ENCODE data around the gene MRGPRX4. TPM values are rescaled to one million over a fixed set of nuclear protein-coding genes. Genes with fewer than 3 reads are reported as not detected.

The MRGPRX4 gene
- total and polyA plus RNA-seq, 10 donors = not detected

DNA sequence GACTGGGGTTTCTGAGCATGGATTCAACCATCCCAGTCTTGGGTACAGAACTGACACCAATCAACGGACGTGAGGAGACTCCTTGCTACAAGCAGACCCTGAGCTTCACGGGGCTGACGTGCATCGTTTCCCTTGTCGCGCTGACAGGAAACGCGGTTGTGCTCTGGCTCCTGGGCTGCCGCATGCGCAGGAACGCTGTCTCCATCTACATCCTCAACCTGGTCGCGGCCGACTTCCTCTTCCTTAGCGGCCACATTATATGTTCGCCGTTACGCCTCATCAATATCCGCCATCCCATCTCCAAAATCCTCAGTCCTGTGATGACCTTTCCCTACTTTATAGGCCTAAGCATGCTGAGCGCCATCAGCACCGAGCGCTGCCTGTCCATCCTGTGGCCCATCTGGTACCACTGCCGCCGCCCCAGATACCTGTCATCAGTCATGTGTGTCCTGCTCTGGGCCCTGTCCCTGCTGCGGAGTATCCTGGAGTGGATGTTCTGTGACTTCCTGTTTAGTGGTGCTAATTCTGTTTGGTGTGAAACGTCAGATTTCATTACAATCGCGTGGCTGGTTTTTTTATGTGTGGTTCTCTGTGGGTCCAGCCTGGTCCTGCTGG is 35.3 kb upstream of the MRGPRX4 start:
- Histone ChIP-seq H3K4me3 (no peak overlapping the region), H3K36me3 (no peaks in the 10 kb centered on the region), H3K27ac (no peak overlapping the region), H3K9me3 (no peaks in the 10 kb centered on the region), H3K4me1 (no peaks in the 10 kb centered on the region), H3K27me3 (replicated peaks in 1 of 7) (peaks cover 0 to 5% (median 0%) of the 10 kb centered on the region in 7 donors)
- intact Hi-C loops (cut with DNase I; ENCODE audit: low total_unique reads) = no loop called here
- whole genome bisulfite sequencing, 5 donors = 93 to 96% (median 94%) methylated on average over 29 of the region's 29 CpGs
- TF ChIP-seq POLR2AphosphoS5 (IDR thresholded peaks at IDR 0.05) = no peak
- TF ChIP-seq POLR2A (IDR thresholded peaks at IDR 0.05) = no peak
- TF ChIP-seq, protein P1, sequence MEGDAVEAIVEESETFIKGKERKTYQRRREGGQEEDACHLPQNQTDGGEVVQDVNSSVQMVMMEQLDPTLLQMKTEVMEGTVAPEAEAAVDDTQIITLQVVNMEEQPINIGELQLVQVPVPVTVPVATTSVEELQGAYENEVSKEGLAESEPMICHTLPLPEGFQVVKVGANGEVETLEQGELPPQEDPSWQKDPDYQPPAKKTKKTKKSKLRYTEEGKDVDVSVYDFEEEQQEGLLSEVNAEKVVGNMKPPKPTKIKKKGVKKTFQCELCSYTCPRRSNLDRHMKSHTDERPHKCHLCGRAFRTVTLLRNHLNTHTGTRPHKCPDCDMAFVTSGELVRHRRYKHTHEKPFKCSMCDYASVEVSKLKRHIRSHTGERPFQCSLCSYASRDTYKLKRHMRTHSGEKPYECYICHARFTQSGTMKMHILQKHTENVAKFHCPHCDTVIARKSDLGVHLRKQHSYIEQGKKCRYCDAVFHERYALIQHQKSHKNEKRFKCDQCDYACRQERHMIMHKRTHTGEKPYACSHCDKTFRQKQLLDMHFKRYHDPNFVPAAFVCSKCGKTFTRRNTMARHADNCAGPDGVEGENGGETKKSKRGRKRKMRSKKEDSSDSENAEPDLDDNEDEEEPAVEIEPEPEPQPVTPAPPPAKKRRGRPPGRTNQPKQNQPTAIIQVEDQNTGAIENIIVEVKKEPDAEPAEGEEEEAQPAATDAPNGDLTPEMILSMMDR (IDR thresholded peaks at IDR 0.05 in 8 of 11, conservative IDR thresholded peaks at IDR 0.05 in 3 of 11) = no peak
- DNase-seq = no peak

DNA sequence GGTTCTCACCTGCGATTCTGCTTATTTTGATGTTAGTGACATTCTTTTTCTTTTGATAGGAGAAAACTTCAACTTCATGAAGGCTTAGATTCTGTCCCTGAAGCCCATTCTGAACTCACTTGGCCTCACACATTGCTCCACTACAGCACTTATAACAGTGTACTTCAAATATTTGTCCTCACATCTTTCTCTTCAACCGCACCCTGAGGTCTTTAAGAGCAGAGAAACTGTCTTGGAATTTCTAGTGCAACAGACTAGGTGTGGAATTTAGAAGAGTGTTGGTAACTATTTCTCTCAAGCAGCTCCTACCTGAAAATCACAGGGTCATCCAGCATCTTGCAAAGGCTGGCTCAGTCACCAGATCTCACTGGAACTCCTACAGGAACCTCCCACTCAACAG is 32.5 kb upstream of the MRGPRX4 start:
- H3K27ac ChIP-seq = no peak overlapping the region
- H3K27me3 ChIP-seq (replicated peaks in 1 of 7) = peaks cover 0 to 10% (median 0%) of the 10 kb centered on the region in 7 donors
- TF ChIP-seq, protein P1 (IDR thresholded peaks at IDR 0.05 in 8 of 11, conservative IDR thresholded peaks at IDR 0.05 in 3 of 11) = no peak
- TF ChIP-seq POLR2A (IDR thresholded peaks at IDR 0.05) (no peak), POLR2AphosphoS5 (IDR thresholded peaks at IDR 0.05) (no peak)
- WGBS, 5 donors = 89 to 99% (median 96%) methylated on average over 2 of the region's 2 CpGs
- intact Hi-C loops (cut with DNase I; ENCODE audit: low total_unique reads) = no loop called here
- H3K36me3 ChIP-seq = no peaks in the 10 kb centered on the region
- DNase-seq = no peak
- H3K9me3 ChIP-seq = no peaks in the 10 kb centered on the region
- H3K4me1 ChIP-seq = no peaks in the 10 kb centered on the region
- H3K4me3 ChIP-seq = no peak overlapping the region

GRCh38 chr11:18144243-18144642 is 28.4 kb upstream of the MRGPRX4 start:
- 63 to 84% (median 72%) methylated on average over 5 of the region's 5 CpGs for WGBS, 5 donors
- Histone ChIP-seq H3K4me3 (no peak overlapping the region), H3K27me3 (replicated peaks in 1 of 7) (peaks cover 0 to 19% (median 0%) of the 10 kb centered on the region in 7 donors), H3K27ac (no peak overlapping the region), H3K9me3 (no peaks in the 10 kb centered on the region), H3K4me1 (no peaks in the 10 kb centered on the region), H3K36me3 (no peaks in the 10 kb centered on the region)
- TF ChIP-seq POLR2AphosphoS5 (IDR thresholded peaks at IDR 0.05) (no peak), POLR2A (IDR thresholded peaks at IDR 0.05) (no peak)
- TF ChIP-seq, protein P1 (IDR thresholded peaks at IDR 0.05 in 8 of 11, conservative IDR thresholded peaks at IDR 0.05 in 3 of 11) = no peak
- no peak for DNase-seq
- intact Hi-C loops (cut with DNase I; ENCODE audit: low total_unique reads) = no loop called here

DNA sequence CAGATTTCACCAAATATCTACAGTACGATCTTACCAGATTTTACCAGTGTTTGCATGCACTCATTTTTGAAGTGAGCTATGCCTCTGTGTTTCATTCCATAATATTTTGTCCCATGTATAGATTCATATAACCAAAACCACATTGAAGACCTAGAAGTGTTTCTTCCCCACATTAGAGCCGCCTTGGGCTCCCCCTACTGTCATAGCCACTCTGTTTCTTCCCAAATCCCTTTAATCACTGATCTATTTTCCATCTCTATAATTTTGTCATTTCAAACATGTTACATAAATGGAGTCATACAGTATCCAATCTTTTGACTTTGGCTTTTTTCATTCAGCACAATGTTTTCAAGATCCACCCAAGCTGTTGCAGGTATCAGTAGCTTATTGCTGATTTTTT is 27.6 kb upstream of the MRGPRX4 start:
- no peaks in the 10 kb centered on the region for H3K4me1 ChIP-seq
- H3K27ac ChIP-seq = no peak overlapping the region
- WGBS, 5 donors = 58 to 79% (median 64%) methylated on average over 2 of the region's 2 CpGs
- H3K36me3 ChIP-seq = no peaks in the 10 kb centered on the region
- intact Hi-C loops (cut with DNase I; ENCODE audit: low total_unique reads) = no loop called here
- H3K9me3 ChIP-seq = no peaks in the 10 kb centered on the region
- DNase-seq = no peak
- peaks cover 0 to 19% (median 0%) of the 10 kb centered on the region in 7 donors for H3K27me3 ChIP-seq (replicated peaks in 1 of 7)
- TF ChIP-seq POLR2AphosphoS5 (IDR thresholded peaks at IDR 0.05) = no peak
- TF ChIP-seq, protein P1 (IDR thresholded peaks at IDR 0.05 in 8 of 11, conservative IDR thresholded peaks at IDR 0.05 in 3 of 11) = no peak
- TF ChIP-seq POLR2A (IDR thresholded peaks at IDR 0.05) = no peak
- no peak overlapping the region for H3K4me3 ChIP-seq

All from spleen (tissue), 11 donors.